ENCODE measurements around the gene PRPF31.
"Not testable (repeated sequence)": the region's sequence is repeated elsewhere in the genome, so short reads cannot be mapped to it uniquely, and the experiment has no call there.

PRPF31 gene

DNA sequence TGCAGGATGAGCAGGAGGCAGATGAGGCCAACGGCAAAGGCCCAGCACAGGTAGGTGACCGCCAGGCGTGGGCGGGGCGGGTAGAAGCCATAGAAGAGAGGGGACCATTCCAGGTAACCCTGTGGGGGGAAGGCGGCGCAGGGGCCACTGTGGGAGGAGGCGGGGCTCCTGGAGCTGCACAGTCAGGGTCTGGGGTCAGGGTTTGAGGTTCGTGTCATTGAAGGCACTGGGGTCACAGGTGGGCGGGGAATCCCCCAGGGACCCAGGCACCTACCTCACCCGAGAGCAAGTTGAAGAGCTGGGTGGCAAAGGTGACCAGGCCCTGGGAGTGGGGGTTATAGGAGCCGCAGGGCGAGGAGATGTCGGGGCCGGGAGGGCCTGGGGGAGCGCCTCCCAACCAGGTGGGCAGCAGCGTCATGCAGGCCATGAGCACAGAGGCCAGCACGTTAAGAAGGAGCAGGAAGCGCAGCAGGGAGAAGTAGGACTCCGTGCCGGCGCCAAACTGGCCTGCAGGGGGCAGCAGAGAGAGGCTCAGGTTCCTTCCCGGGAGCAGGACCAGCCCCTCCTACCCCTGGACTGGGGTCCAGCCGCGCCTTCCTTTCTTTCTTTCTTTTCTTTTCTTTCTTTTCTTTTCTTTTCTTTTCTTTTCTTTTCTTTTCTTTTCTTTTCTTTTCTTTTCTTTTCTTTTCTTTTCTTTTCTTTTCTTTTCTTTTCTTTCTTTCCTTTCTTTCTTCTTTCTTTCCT lies 52.8 kb downstream of the PRPF31 start:
- peak; percentile 49 for DNase-seq

- DNase-seq, result no peak
These were observed 53.7 kb downstream of the PRPF31 start for GRCh38 chr19:54169149-54169740.

GRCh38 chr19:54171736-54172431 lies 56.3 kb downstream of the PRPF31 start:
- DNase-seq, result not testable (repeated sequence)

- DNase-seq, result no peak
These were observed 57.2 kb downstream of the PRPF31 start, which contains the start of gene TMC4 for GRCh38 chr19:54172471-54173358. Gene TMC4, minus strand, starts transcription at chr19:54173160. Its CDS starts 43 bp downstream, at chr19:54173117.

DNA sequence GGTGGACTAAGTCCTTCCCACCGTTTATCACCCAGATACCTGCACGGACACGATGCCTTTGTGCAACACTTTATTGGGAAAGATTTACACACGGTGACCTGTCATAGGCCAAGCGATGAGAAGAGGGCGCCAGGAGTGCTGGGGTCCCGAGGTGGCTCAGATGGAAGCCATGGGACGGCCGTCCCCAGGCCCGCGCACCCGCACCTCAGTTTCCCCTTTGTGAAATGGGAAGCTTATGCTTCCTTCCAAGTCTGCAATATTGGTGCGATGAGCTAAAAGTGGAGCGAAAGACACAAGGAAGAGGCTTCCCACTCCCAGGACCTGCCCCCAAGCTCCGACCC lies 57.8 kb downstream of the PRPF31 start:
- DNase-seq, result no peak

DNA sequence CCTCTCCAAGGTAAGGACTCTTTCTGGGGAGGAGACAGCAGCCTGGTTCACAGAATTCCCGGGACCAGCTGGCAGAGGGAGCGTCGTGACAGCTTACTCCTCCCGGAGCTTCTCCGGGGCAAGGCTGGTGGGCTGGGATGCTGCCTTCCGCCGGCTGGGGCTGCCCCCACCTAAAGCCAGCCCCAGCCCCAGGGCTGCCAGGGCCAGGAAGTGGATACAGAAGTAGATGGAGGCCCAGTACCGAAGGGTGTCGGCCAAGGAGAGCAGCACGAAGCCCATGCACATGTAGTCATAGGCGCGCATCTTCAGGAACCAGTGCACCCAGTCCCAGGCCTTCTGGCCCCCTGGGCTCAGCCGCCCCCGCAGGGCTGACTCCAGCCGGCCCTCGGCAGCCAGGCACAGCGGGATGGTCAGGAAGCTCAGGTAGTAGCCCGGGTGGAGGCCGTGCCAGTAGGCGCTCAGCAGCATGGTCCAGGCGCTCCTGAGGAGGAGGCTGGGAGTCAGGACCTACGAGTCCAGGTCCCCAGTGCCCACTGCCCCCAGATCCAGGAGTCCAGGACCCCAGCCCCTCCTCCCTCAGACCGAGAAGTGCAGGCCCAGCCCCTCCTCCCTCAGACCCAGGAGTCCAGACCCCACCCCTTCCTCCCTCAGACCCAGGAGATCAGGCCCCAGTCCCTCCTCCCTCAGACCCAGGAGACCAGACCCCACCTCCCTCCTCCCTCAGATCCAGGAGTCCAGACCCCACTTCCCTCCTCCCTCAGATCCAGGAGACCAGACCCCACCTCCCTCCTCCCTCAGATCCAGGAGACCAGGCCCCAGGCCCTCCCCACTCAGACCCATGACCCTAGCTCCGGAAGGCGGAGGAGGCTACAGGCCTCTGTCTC lies 58.6 kb downstream of the PRPF31 start:
- DNase-seq, result no peak

DNA sequence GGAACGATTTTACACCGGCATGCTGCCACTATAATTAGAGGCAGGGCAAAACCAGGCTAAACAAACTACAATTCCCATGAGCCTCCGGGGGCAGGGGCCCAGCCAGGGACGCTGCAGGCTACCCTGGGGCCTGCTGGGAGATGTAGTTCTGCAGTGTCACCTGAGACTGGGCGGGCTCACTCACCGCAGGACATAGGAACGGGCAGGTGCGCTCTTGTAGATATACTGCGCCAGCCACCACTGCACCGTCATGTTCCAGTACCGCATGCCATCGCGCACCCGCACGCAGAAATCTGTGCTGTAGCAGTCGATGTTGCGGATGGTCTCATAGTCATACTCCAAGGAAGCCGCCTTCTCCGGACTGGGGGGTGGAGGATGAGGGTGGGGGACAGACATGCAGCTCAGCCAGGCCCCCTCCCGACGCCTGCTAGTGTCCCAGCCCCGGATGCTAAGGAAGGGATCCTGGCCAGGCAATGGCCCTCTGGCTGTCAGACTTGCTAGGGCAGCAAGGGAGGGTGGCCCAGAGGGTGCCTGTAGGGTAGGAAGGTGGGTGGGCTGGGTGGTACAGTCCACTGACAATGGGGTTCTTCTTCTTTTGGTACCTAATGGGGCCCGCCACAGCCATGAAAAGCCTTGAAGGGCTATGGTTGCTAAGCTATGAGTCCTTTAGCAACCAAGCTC lies 63.2 kb downstream of the PRPF31 start:
- no peak for DNase-seq

DNA sequence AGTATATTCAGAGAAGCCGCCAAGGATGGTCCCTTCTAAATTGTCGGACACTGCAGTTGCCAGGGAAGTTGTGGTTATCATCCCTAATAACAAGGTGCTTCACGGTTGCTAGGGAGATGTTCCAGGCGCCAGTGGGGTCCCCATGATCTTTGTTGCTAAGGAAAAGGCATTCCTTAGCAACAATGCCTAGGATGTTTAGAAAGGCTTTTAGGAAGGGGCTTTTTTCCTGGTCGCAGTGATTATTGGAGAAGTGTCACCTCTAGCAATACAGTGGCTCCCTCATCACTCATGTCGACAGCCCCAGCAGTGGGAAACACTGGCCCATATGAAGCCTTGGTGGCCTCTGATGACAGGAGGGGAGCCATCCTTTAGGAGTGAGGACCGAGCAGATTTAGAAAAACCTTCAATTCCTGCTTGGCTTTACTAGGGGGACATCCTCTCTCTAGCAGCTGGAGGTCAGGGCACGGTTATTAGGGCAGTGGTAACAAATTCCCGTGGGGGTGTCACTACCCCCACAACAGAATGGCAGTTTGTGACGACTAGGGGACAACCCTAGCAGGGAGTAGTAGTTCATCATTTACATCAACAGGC lies 63.8 kb downstream of the PRPF31 start:
- DNase-seq, result no peak

DNA sequence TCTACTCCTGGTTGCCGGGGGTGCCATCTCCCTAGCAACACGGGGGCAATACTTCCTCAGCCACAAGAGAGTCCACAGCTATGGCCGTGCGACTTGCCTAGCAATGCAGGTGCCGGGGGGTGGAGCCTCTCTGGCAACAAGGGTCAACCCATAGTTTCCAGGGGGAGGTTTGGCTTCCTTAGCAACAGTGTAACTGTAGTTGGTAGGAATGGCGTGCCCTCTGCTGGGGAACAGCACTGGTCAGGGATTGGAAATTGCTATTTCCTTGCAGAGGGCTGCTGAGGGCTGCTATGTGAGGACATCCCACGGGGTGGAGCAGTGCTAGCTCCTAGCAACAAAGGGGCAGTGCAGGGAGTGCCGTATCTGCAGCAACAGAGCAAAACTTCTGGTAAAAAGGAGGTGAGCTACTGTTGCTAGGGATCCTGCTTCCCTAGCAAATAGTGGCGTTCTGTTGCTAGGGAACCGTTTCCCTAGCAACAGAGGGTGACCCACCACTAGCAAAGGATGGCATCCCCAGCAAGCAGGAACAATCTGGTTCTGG lies 64.4 kb downstream of the PRPF31 start:
- no peak for DNase-seq

DNA sequence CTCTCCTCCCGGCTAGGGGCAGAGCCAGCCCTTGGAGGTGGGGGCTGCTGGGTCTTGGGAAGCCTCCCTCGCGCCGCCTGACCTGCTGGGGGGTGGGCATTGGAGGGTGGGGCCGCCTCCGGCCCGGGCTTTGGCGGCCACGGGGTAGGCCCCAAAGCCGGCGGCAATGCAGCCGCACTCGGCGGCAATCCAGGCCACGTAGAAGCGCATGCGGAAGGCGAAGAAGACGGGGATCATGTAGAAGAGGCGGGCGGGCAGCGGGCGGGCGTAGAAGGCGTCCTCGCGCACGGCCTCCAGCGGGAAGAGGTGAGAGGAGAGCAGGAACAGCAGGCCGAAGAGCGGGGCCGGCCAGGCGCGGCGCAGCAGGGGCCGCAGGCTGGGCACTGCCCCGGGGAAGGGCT lies 65.1 kb downstream of the PRPF31 start:
- no peak for DNase-seq

Data from GF-D8 (cell line).